ENCODE measurements around the gene TBXA2R. TPM values are rescaled to one million over a fixed set of nuclear protein-coding genes. Genes with fewer than 3 reads are reported as not detected.

TBXA2R gene
- total and polyA plus RNA-seq, 2 of the 4 experiments (the other 2 are of a cell fraction): 0.36 to 2.3 TPM

- Histone ChIP-seq H3K4me2 (ENCODE audit: low read depth, low read length) (no peak overlapping the region), H3K4me3 (ENCODE audit: insufficient read depth, low read depth, low read length) (no peak overlapping the region), H2BK5ac (ENCODE audit: low read depth, low read length, poor library complexity, severe bottlenecking) (no peak overlapping the region), H4K20me1 (ENCODE audit: insufficient read depth, low read length) (peaks cover 10% of the 10 kb centered on the region; the same call in 1 of the 2 replicates), H3K27me3 (ENCODE audit: control insufficient read depth, insufficient read depth, low read length) (no peaks in the 10 kb centered on the region), H3K36me3 (ENCODE audit: control insufficient read depth, insufficient read depth, low read length) (peaks cover 28% of the 10 kb centered on the region), H4K91ac (ENCODE audit: insufficient read depth, low read depth, low read length) (no peak overlapping the region), H3K4me1 (ENCODE audit: control insufficient read depth, insufficient read depth, low read length) (peaks cover 3% of the 10 kb centered on the region; the same call in 1 of the 2 replicates), H4K8ac (ENCODE audit: low read depth in 2 of 2, low read length in 2 of 2) (no peak overlapping the region), H2BK120ac (ENCODE audit: low read depth, low read length) (no peak overlapping the region), H3K14ac (replicated peaks; ENCODE audit: low read depth, low read length) (no peak overlapping the region), H3K4ac (ENCODE audit: low read depth, low read length) (no peak overlapping the region), H3K27ac (ENCODE audit: insufficient read depth, low read length) (no peak overlapping the region), H2BK15ac (ENCODE audit: low read depth, low read length) (no peak overlapping the region), H2BK20ac (ENCODE audit: low read depth, low read length) (no peak overlapping the region), H3K79me1 (ENCODE audit: low read depth in 1 of 2, low read length in 2 of 2) (peaks cover 3 to 23% of the 10 kb centered on the region in 2 experiments; a peak in 2 of 4 replicates), H4K5ac (ENCODE audit: low read depth, low read length) (no peak overlapping the region), H2AFZ (replicated peaks; ENCODE audit: low read length, poor library complexity) (peak overlapping the region; percentile 14), H3K9me1 (ENCODE audit: insufficient read depth, low read length) (no peaks in the 10 kb centered on the region), H3K23ac (ENCODE audit: low read depth, low read length) (no peak overlapping the region), H2AK9ac (replicated peaks; ENCODE audit: low read depth, low read length, poor library complexity) (no peak overlapping the region), H3K56ac (ENCODE audit: extremely low read depth, insufficient read depth, low read length) (no peak overlapping the region), H3K18ac (ENCODE audit: low read depth, low read length) (no peak overlapping the region), H2AK5ac (ENCODE audit: low read depth, low read length) (no peak overlapping the region), H3K9me3 (ENCODE audit: control insufficient read depth, insufficient read depth, low read length) (no peaks in the 10 kb centered on the region), H3K9ac (ENCODE audit: low read depth, low read length) (no peak overlapping the region)
- ChIA-PET CTCF (no interaction called here), POLR2A (ENCODE audit: unreplicated experiment) (no interaction called here)
- DNase-seq: no peak
- intact Hi-C loops (cut with micrococcal nuclease) (loop anchor here (10.0 kb wide), 1 partner anchor 295 kb away; no protein-coding TSS in a partner anchor), dilution Hi-C loops (cut with HindIII; ENCODE audit: low sequenced_read_pairs, unreplicated experiment) (no loop called here), in situ Hi-C loops (cut with MboI; ENCODE audit: low sequenced_read_pairs) (loop anchor here (25.0 kb wide), 1 partner anchor 307 kb away; no protein-coding TSS in a partner anchor)
- TF ChIP-seq POLR2A (IDR thresholded peaks at IDR 0.05; ENCODE audit: low read depth, low read length) (no peak), FOS (IDR thresholded peaks at IDR 0.05; ENCODE audit: low read depth, low read length) (no peak), RAD21 (IDR thresholded peaks at IDR 0.05; ENCODE audit: low read length) (no peak), MAFK (IDR thresholded peaks at IDR 0.05; ENCODE audit: low read depth, low read length) (no peak), NFE2L2 (IDR thresholded peaks at IDR 0.05; ENCODE audit: low read depth, low read length) (no peak)
- BruUV-seq (replicated peaks): no TSS peak
- ATAC-seq (ENCODE audit: low read depth): no peak
- WGBS, 2 experiments (ENCODE audit: extremely low coverage in 2 of 2, insufficient read length in 1 of 2): 90% methylated on average over 4 of the region's 17 CpGs; no CpG with 5 or more reads in 1 of the 2 experiments
Measured at GRCh38 chr19:3619631-3620012, 12.9 kb upstream of the TBXA2R start.
